Left ventricle myocardium superior (tissue), 1 donor: ENCODE measurements around the gene IGBP1. TPM values are rescaled to one million over a fixed set of nuclear protein-coding genes. Genes with fewer than 3 reads are reported as not detected.
"Not testable (repeated sequence)": the region's sequence is repeated elsewhere in the genome, so short reads cannot be mapped to it uniquely, and the experiment has no call there.

ENCODE experiments used
- ATAC-seq: fragments of 200-7000 bp; cut with Tn5 transposase; one replicate; pipeline ENCODE4 v1.9.1; 2020; ENCODE audit warnings: mild to moderate bottlenecking, moderate library complexity
- DNase-seq: peaks from one replicate; pipeline ENCODE4 v3.0.0-alpha.2; 2020
- intact Hi-C: fragments of 100-400 bp; cut with micrococcal nuclease; formaldehyde crosslinking; loops from one replicate; pipeline ENCODE4 v1.11.0; 2022
- long read RNA-seq: library from polyadenylated mRNA; unstranded; transcript quantifications from one replicate; pipeline ENCODE4 v2.0.0, GENCODE V29; 2021
- total RNA-seq: library from RNA; stranded (reverse); fragmentation: NEBNext Ultra II Directional; extraction: Animal tissue kit (Norgen Biotek cat#: 25700); gene quantifications from one replicate; pipeline ENCODE4 v1.2.1, GENCODE V29; 2021
- donor health status: DM: no; HTN: yes; CAD: no; lungs with severe emphysema.

IGBP1 gene
- total RNA-seq: 59.0 TPM
- long read RNA-seq, transcript IGBP1-201 (6 exons, 1,862 nt): major isoform, 93 of 105 reads
- long read RNA-seq, partial matches to known transcripts: 0 of 105 reads
- long read RNA-seq, other reads (novel, unspliced or antisense): 12 of 105 reads

- peak; percentile 88 for DNase-seq
- peak; percentile 96 for ATAC-seq
- intact Hi-C loops: no loop called here
These were observed at the start of gene IGBP1 for GRCh38 chrX:70133303-70134115. Gene IGBP1 (plus strand): TSS chrX:70133447. CDS start chrX:70133948, 501 bp downstream.

DNA sequence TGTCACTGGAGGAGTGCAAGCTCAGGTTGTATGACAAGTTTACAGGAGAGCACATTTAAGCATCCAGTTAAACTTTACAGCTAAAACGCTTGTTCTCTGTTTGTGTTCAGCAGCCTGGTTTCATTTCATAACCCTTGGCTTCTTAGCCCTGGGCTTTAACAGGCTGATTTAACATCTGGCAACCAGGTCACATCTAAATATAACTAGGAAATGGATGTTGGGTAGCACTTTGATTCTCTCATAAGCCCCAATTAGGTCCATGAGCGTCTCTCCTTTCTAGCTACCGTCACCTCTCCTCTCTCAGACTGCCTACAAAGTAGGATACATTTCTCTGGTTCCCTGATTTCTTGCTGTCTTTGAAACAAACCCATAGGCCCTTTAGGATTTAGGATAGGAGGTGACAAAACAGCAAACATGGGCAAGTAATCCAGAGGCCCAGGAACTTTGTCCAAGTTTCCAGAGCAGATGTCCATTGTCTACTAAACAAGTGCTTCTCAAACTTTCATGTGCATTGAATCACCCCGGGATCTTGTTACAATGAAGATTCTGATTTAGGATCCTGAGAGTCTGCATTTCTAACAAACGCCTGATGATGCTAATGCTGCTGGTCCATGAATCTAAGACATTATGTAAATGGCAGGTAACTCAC, 48.5 kb upstream of the IGBP1 start:
- ATAC-seq (peak; percentile 57), DNase-seq (no peak)
- intact Hi-C loops: no loop called here

DNA sequence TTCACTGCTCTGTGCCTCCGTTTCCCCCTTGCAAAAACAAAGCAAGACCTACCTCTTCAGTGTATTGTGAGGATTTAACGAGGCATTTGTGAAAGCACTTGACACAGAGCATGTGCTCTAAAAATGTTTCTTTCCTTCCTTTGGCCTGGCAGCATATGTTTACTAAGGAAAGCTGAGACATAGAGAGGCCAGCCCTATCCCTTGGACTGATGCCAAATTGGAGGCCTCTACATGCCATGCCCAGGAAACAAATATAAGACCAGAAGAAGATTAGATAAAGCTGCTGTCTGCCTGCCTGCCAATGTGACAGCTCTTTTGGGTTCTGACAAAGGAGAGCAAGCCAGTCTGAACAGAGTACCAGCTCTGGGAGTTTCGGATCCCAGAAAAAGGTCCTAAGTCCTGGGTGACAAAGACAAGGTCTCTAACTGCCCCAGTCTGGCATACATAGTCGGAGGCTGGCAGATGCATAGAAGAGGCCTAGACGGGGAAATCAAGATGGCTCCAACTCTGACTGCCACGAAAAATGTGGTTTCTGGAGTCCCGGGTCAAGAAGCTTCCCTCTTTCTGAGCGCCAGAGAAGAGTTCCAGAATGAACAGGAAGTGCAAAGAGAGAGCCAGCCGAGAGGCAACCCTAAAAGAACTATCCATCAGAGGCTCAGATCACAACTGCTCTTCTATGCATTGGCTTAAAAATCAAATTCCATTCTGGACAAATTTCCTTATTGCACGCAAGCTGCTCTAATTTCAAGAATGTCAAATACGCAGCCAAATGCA, 45.2 kb upstream of the IGBP1 start:
- ATAC-seq (peak; percentile 76), DNase-seq (no peak)
- intact Hi-C loops: no loop called here

DNA sequence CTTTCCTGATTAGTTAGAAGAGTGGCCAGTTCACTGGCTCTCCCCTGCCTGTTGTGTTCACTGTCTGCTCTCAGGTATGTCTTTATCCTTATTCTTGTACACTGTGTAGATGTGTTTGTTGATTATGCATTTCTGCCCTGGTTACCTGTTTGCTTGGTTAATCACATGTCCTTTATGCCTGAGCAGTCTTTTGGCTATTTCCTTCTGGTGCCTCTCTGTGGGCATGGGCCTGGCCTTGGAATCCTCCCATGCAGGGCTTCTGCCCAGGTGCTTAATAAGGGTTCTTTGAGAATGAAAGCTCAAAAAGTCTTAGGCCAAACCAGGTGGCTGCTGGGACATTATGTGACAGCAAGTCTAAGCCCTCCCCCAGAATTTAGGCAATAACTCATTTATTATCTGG, 44.5 kb upstream of the IGBP1 start:
- no peak for ATAC-seq
- no peak for DNase-seq
- intact Hi-C loops: no loop called here

DNA sequence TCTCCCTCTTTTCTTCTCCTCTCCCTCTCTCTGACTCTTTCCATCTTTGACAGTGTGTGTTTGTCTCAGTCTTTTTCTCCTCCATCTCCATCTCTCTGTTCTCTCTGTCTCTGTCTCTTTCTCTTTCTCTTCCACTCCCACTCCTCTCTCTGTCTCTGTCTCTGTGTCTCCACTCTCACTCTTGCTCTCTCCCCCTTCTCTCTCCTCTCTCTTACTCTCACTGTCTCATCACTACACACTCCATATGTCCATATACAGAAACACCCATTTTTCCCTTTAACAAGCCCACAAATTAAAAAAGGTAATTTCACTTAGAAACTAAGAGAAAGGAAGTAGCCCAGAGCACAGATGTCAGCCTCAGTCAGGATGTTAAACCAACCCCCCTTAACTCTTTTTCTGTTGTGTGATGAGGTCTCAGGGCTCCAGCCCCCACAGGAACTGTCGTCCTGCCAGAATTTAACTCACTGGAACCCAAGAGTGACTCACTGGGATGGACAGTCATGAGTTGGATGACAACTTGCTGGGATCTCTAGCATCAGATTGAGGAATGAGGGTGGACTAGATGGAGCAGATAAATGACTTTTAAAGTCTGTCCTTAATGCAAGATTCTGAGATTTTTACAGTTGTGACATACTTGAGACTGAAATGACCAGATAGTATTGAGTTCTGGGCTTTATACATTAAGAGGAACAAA, 43.5 kb upstream of the IGBP1 start:
- intact Hi-C loops: no loop called here
- ATAC-seq: no peak

DNA sequence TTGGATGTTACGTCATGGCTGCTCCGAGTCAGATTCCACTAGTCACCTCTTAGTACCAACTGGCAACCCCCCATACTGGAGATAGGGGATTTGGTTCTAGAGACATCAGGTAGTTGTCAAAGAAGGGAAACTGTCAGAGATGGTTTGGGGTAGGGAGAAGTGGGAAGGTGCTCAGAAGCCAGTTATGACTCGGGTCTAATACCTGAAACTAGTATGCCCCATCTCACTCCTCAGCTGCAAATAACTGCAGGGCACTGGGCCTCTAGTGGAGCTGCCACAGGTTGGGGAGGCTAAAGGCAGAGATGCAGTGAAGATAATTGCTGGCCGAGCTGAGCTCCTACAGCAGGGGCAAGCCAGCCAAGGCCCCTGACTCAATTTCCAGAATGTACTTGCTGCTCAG, 41.0 kb upstream of the IGBP1 start:
- no peak for ATAC-seq
- intact Hi-C loops: no loop called here

More for the DNA sequence above, 43.5 kb upstream of the IGBP1 start:
- no peak for DNase-seq

GRCh38 chrX:70096052-70096451, 37.2 kb upstream of the IGBP1 start:
- ATAC-seq (peak; percentile 56), DNase-seq (no peak)
- intact Hi-C loops: no loop called here

More for the DNA sequence above, 41.0 kb upstream of the IGBP1 start:
- no peak for DNase-seq

- intact Hi-C loops: no loop called here
- ATAC-seq: no peak
- no peak for DNase-seq
These were observed 28.0 kb upstream of the IGBP1 start for GRCh38 chrX:70105229-70105628.

DNA sequence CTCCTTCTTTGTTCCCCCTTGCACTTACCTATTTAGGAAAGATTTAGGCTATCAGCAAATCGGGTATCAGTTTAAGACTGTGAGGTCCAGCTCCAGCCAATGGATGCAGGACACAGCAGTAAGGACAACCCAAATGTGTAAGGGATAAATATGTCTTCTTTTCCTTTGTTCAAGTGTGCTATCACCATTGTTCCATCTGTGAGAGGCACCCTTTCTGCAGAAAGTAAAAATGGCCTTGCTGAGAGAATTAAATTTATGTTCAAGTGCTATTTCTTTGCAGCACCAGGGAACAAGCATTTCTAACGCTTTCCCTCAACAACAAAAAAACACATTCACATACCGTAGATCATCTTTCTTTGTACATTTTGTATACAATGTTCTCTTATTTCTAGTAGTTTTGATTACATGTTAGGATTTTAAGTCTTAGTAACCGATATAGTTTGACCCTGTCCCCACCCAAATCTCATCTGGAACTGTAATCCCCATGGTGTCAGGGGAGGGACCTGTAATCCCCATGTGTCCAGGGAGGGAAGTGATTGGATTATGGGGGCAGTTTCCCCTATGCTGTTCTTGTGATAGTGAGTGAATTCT, 21.7 kb upstream of the IGBP1 start:
- DNase-seq, ATAC-seq, intact Hi-C loops: not testable (repeated sequence)

GRCh38 chrX:70117738-70118137, 15.5 kb upstream of the IGBP1 start:
- DNase-seq (no peak), ATAC-seq (no peak)
- intact Hi-C loops: no loop called here

DNA sequence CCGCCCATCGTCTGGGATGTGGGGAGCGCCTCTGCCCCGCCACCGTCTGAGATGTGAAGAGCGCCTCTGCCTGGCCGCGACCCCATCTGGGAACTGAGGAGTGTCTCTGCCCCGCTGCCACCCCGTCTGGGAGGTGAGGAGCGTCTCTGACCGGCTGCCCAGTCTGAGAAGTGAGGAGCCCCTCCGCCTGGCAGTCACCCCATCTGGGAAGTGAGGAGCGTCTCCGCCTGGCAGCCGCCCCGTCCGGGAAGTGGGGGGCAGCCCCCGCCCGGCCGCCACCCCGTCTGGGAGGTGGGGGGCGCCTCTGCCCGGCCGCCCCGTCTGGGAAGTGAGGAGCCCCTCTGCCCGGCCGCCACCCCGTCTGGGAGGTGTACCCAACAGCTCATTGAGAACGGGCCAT, 10.2 kb upstream of the IGBP1 start:
- DNase-seq, intact Hi-C loops, ATAC-seq: not testable (repeated sequence)

DNA sequence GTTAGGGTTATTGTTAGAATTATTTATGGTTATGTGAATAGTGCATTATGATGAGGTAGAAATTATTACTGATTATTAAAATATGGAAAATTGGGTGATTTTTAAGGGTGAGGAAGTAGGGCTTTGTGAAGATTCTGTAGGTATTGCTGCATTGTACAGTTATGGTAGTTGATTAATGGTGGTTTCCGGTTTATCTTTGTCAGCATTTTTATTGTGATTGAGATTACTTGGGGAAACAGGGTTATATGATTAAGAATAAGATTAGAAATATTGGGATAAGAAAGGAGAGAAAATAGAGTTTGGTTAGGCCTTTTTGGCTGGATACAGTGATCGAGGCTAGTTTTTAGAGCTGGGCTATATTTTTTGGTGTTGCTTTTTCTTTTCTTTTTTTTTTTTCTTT, 8.6 kb upstream of the IGBP1 start:
- DNase-seq (no peak), ATAC-seq (no peak)
- intact Hi-C loops: no loop called here

DNA sequence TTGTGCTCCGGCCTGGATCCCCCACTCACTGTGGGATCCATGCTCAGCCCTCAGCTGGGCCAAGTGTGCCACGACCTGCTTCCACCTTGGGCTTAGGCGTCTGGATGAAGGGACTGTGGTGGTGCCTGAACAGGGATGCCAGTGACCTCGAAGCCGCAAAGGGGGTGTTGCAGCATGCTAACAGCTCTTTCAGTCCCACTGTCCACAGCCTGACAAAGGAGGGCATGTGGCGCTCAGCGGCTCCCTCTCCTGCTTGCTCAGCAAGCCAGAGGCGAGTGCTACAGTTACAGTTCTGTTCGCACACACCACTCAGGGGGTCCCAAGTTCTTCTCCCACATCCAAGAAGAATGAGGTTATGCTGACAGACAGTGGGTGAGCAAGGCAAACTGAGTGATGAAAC, 5.2 kb upstream of the IGBP1 start:
- intact Hi-C loops: no loop called here
- no peak for ATAC-seq
- no peak for DNase-seq

GRCh38 chrX:70129816-70130215, 3.4 kb upstream of the IGBP1 start:
- DNase-seq: no peak
- ATAC-seq: no peak
- intact Hi-C loops: no loop called here

- intact Hi-C loops: no loop called here
- ATAC-seq (no peak), DNase-seq (no peak)
These were observed 1.0 kb upstream of the IGBP1 start for GRCh38 chrX:70132224-70132623.

DNA sequence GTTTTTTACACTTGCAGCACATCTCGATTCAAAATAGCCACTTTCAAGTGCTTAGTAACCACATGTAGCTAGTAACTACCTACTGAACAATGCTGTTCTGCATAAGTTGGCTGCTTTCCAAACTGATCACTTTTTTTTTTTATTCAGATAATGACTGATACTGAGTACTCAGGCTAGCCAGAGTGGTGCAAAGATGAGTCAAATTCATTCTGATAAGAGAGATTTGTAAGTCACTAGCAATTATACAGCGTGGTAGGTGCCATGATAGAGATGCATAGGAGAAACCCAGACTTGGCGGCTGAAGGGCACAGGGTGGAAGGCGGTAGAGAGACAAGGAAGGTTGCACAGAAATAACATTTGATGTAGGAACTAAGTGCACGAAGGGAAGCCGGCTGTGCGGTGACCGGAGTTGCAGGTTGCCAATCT, 357 bp upstream of the IGBP1 start:
- intact Hi-C loops: no loop called here
- DNase-seq (no peak), ATAC-seq (peak; percentile 9)

DNA sequence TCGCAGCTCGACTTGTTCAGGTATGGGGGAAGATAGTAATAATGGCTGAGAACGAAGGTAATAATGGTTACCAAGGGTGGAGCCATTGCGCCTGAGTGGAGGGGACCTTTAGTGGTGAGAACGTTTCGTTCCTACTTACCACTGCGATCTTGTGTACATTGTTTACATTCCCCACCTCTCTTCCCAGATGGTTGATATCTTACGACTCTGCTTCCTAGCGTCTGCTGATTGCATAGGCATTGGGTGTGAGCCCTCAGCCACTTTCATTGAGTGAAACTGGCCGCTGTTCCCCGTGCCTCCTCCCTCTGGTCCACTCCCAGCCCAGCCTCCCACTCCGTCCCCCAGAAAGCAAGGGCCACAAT, 850 bp downstream of the IGBP1 start:
- intact Hi-C loops: no loop called here
- ATAC-seq (no peak), DNase-seq (no peak)

DNA sequence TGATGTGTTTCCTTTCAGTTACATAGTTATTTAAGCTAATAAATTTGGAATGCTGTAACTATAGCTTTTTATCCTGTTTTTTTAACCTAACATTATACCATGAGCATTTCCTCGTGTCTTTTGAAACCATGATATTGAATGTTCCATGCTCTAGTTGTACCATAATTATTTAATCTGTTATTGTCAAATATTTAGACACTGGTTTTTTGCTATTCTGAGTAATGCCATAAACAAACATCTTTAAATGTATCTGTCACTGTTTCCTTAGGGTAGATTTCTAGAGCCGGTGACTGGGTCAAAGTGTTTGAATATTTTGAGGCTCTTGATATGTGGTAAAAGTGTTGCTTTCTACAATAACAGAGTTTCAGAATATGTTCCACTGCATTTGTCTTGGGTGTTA, 5.4 kb downstream of the IGBP1 start:
- no peak for DNase-seq
- intact Hi-C loops: no loop called here

DNA sequence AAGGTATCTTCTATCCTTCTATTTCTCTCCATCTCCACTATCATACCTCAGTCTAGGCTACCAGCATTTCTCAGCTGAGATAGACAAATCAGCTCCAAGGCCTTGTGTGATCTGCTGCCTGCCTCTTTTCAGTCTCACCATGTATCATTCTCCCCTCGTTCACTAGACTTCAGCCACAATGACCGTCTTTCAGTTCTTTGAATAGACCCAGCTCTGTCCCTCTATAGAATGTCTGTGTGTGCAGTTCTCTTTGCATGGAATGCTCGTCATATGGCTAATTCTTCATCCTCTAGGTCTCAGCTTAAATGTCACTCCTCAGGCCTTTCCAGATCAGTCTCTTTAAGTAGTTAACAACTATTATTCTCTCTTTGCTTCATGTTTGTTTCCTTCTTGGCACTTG, 6.5 kb downstream of the IGBP1 start:
- intact Hi-C loops: no loop called here
- DNase-seq (no peak), ATAC-seq (no peak)

More for the DNA sequence above, 5.4 kb downstream of the IGBP1 start:
- no peak for ATAC-seq
